GM19099 (cell line): ENCODE measurements around the gene C1orf216.

ENCODE experiments used
- POLR2A ChIP-seq: IDR thresholded peaks from 3 replicates; pipeline ENCODE4 v1.6.1; 2011; ENCODE audit warnings: low read depth; ENCODE audit not compliant: insufficient read length; ENCODE audit errors: extremely low read depth

The C1orf216 gene

GRCh38 chr1:35715568-35716002 lies 3.1 kb downstream of the C1orf216 start:
- TF ChIP-seq POLR2A: no peak

DNA sequence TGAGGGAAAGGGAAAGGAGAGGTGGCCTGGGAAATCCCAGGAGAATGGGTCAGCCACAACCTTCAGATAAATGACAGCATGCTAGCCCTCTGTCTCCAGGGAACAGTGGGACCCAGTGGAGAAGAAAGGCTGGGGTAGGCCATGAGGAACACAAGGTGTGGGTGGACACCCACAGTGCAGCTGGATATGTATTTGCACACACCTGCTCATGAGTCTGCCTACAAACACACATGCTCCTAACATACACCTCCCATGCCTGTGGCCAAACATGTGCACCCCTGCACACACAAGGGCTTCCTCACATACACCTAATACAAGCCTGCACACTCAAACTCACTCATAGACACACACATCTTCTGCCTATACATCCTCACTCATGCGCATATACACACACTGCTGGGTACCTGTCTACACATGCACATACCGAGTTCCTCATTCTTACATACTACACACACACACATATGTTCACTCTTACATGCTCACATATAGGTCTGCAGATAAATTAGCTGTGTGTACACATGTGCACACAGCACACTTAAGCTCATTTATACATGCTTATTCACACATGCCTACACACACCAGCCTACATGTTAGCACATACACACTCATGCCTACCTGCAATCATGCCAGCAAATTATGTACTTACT lies 3.6 kb downstream of the C1orf216 start:
- no peak for TF ChIP-seq POLR2A

- TF ChIP-seq POLR2A: no peak
Observed at GRCh38 chr1:35708952-35709351, 9.7 kb downstream of the C1orf216 start.

- no peak for TF ChIP-seq POLR2A
Observed at GRCh38 chr1:35708441-35708921, 10.2 kb downstream of the C1orf216 start.

- TF ChIP-seq POLR2A: no peak
Observed at GRCh38 chr1:35707601-35708440, 10.9 kb downstream of the C1orf216 start.

- no peak for TF ChIP-seq POLR2A
Observed at GRCh38 chr1:35706846-35707600, 11.7 kb downstream of the C1orf216 start.

DNA sequence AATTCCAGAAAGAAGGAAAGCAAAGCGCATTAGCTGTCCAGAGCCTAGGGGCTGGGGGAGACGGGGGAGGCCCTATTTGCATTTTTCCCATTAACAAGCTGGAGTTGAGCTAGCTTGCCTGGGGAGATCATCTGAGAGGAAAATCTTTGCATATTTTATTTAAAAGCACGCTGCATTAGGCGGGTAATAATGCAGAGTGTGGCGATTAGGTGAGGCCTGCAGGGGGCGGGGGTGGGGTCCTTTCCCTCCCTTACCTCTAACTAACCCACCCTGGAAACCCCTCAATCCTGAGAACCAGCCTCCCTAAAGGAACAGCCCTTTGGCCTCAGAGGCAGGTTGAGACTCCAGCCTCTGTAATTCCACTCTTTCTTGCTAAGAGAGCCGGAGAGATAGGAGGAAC lies 16.2 kb downstream of the C1orf216 start:
- TF ChIP-seq POLR2A: no peak

GRCh38 chr1:35692317-35692716 lies 26.4 kb downstream of the C1orf216 start:
- TF ChIP-seq POLR2A: no peak

DNA sequence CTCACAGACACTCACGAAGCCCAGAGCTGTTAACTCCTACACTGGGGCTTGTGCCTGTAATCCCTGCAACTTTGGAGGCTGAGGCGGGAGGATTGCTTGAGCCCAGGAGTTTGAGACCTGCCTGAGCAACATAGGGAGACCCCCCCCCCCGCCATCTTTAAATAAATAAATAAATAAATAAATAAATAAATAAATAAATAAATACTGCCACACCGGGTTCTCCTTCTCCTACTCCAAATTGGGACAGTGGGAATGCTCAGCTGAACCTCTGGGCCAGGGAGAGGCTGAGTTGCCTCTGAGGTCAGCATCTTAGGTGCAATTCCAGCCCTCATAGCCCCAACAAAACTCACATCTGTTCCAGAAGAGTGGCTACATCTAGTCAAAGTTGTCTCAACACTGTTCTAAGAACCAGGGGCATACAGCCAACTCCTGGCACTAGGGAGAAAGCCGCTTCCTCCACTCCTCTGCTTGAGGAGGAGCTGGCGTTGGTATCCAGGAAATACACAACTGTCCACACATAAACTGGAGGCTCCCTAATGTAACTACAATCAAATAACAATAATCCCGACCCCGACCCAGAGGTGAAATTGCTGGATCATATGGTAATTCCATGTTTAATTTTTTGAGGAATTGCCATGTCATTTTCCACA lies 27.0 kb downstream of the C1orf216 start:
- TF ChIP-seq POLR2A: no peak

DNA sequence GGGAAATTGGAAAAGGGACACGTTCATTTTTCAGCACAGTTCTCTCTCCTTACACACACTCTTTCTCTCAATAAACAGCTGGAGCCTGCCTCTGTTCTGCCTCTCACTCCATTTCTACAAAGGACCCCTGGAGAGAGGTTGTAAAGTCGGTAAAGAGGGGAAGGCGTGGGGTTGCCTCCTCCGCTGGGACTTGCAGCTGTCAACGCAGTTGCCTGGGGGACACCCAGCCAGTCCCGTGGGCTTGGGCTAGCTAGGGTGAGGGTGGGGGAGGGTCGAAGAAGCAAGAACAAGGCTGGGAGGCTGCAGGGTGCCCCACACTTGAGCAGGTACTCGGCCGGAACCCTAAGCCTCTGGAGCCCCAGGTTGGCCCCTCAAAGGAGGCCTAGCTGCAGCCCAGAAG lies 27.6 kb downstream of the C1orf216 start:
- TF ChIP-seq POLR2A: no peak

DNA sequence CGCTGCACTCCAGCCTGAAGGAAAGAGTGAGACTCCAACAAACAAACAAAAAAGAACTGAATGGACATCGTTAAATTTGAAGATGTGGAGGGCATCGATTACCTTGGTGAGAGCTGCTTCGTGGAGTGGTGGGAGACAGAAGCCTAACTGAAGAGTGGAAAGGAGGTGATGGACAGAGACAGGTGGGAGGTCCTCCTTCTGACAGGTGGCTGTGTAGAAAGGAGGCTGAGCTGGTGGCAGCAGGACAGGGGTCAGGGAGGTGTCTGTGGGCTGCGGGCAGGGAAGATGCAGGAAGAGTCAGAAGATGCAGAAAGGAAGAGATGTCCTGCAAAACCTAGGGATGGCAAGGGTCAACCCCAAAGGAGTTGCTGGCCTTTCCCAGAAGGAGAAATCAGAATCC lies 30.5 kb downstream of the C1orf216 start:
- no peak for TF ChIP-seq POLR2A

DNA sequence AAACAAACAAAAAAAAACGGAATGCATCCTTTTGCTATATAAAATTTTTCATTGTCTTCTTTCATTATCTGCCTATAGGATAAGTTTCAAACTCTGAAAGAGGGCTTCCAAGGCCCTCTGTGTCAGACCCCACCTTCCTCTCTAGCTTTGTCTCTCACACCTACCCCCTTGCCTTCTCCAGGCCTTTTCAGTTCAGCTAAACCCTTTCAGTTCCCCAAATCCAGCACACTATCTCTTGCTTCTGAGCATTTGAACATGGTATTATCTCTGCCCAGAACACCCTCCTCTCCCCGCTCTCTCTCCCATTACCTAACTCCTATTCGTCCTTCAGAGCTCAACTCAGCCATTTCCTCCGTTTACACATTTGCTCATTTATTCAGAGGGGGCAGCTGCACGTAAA lies 35.7 kb downstream of the C1orf216 start:
- TF ChIP-seq POLR2A: no peak

GRCh38 chr1:35680271-35680670 lies 38.4 kb downstream of the C1orf216 start:
- TF ChIP-seq POLR2A: no peak

DNA sequence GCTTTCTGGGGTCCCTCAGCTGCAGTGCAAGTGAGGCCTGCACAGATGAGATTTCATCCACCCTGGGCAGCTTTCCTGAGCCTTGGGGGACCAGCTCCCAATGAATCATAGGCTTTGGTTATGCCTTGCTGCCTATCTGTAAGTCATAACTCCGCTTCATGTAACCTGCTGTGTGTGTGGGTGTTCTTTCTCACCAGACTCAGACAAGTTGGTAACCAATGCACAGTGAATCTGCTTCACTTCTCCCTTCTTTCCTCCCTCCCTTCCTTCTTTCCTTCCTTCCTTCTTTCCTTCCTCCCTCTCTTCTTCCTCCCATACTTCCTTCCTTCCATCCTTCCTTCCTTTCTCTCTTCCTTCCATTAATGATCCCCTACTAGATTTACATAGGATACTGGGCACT lies 42.9 kb downstream of the C1orf216 start:
- no peak for TF ChIP-seq POLR2A

DNA sequence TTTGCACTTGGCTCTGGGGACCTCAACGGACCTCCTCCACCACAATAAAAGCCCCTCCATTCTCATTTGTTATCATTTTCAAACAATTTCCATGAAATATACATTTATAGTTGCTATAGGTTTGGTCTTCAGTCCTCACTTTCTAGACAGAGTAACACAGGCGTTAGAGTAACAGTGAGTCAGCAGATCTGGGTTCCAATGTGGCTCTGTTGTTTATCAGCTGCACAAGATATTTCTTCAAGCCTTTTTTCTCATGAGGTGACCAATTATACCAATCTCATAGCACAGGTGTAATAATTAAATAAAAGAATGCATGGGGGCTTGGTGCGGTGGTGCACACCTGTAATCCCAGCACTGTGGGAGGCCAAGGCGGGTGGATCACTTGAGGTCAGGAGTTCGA lies 44.6 kb downstream of the C1orf216 start:
- no peak for TF ChIP-seq POLR2A

DNA sequence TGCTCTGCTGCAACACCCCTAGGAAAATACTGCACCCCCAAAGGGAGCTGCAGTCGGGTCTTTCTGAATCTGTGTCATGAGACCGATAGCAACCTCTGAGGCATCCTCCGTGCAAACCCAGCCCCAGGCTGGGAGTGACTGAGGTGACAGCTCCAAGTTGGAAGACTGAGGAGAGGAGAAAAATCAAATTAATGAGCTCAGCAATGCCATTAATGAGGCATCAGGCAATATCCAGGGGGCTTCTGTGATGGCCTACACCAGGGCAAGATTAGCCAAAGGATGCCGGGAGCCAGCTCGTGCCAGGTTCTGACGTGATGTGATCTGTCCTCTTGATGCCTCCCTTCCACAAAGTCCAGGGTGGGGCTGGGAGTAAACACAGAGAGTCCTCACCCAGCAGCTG lies 46.6 kb downstream of the C1orf216 start:
- no peak for TF ChIP-seq POLR2A

GRCh38 chr1:35668506-35668905 lies 50.2 kb downstream of the C1orf216 start:
- no peak for TF ChIP-seq POLR2A
